Left cardiac atrium (tissue), 4 donors: ENCODE results near the gene ATP23. TPM values are rescaled to one million over a fixed set of nuclear protein-coding genes. Genes with fewer than 3 reads are reported as not detected.

Source experiments
- ATAC-seq, 2 donors: fragments of 200-7000 bp; cut with Tn5 transposase; one replicate each; pipeline ENCODE4 v1.9.1; 2020; ENCODE audit warnings: mild to moderate bottlenecking in 2 of 2, moderate library complexity in 2 of 2
- DNase-seq: peaks from one replicate; pipeline ENCODE4 v3.0.0-alpha.2; 2020
- intact Hi-C, 2 donors: fragments of 100-400 bp; cut with DNase I; formaldehyde crosslinking; loops; one replicate each; pipeline versions ENCODE4 v1.14.1 to v1.15.1; 2022 to 2023
- total RNA-seq, 2 donors: library from RNA; stranded (reverse); fragmentation: NEBNext Ultra II Directional; extraction: Animal tissue kit (Norgen Biotek cat#: 25700); gene quantifications; one replicate each; pipeline ENCODE4 v1.2.1, GENCODE V29; 2021
- donor health status: DM: no; HTN: yes; CAD: no.
- donor health status: DM: no; HTN: yes; CAD: no; lungs with severe emphysema.
- donor health status: DM: yes; HTN: yes; CAD: no.
- donor health status: Dilated cardiomyopathy.

The ATP23 gene
- total RNA-seq, 2 donors from 2014 or later, result 7.6 to 9.4 TPM

DNA sequence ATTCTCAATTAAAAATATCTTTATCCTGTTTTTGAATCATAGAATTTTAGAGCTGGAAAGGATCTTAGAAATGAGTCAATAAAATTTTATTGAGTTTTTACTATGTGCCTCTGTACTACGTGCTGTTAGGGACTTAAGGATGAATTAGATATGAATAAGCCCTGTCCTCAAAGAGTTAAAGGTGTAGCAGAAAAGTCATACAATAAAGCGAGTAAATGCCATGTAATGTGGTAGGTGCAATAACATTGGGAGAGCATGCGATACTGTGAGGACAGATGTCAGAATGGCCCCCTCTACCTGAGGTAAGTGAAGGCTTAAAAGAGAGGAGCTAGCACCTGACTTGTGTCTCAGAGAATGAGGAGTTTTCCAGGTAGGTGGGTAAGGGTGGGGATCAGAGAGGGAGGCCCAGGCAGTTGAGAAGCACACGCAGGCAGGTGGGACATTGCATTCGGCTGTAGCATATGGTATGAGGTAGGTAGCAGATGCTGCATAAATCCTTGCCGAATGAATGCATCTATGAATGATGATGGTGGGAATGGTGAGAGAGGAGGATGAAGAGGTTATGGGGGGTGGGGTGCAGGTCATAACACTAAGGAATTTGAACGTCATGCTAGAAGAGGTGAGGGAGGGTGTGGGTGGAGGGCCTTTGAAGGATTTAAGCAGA, 35.4 kb upstream of the ATP23 start:
- intact Hi-C loops, result no loop called here
- ATAC-seq (peak in 1 of 2 donors; percentile 13), DNase-seq (no peak)

DNA sequence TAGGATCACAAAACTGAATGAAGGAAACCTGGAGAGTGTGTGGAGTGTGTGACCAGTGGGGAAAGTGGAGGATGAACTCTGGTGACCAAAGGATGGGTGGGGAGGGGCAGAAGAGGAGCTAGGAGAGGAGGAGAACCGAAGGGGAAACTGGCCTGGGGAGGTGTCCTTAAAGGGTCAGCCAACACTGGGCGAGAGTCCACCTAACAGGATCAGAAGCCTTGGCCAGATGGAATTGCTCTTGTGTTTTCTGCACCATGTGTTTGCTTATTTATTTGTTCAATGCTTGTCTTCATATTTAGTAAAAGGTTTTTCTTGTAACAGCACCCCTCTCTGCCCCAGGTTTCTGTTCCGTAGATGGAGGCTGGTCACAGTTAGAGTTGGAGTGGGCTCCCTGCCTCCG, 34.5 kb upstream of the ATP23 start:
- ATAC-seq (peak in 1 of 2 donors; percentile 13), DNase-seq (no peak)

DNA sequence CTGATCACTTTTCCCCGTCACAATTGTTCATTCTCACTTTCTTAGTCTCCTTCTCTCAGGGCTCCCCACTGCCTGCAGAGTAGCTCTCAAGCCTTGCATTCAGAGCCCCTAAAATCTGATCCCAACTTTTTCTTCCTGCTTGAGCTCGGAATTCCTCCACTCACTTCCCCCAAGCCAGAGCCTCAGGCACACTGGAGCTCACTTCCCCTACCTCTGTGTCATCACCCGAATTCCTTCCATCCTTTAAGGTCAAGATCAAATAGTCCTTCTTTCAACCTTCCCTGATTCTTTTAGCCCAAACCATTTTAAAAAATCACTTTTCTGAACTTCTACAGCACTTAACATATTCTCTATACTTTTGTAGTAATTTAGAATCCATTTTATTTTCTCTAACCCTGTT, 34.1 kb upstream of the ATP23 start:
- no peak for ATAC-seq
- intact Hi-C loops, result no loop called here
- no peak for DNase-seq

More for the DNA sequence above, 34.5 kb upstream of the ATP23 start:
- intact Hi-C loops, result no loop called here

DNA sequence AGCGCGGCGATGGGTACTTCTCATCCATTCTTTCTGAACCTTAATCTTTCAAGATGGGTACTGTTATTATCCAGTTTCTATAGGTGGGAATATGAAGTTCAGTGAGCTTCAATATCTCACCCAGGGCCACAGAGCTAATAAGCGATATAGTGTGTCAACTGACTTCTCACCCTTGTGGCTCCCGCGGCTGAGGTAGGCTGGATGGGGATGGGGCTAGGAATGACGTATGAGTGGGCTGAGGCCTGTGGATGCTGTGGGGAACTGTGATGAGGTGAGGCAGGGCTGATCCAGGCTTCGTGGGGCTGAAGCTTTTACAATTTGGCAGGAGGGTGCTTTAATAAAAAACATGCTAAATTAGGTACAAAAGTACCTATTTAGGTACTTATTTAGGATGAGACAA, 32.9 kb upstream of the ATP23 start:
- no peak for ATAC-seq
- no peak for DNase-seq
- intact Hi-C loops, result no loop called here

DNA sequence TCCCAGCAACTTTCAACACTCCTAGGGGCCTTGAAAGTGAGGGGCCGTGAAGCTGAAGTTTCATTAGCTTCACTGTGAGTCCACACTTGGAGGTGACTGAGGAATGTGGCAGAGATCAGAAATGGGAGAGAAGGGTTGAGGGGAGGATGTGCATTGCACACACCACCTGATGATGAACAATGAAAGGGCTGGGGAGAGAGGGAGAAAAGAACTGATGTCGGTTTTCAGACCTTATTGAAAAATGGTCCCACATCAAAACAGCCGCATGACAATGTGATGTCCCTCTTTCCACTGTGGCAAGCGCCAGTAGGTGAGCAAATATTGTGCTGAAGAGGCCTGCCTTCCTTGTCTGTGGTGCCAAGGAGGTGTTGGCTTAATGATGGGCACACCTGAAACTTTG, 32.3 kb upstream of the ATP23 start:
- ATAC-seq (no peak), DNase-seq (no peak)
- intact Hi-C loops, result no loop called here

DNA sequence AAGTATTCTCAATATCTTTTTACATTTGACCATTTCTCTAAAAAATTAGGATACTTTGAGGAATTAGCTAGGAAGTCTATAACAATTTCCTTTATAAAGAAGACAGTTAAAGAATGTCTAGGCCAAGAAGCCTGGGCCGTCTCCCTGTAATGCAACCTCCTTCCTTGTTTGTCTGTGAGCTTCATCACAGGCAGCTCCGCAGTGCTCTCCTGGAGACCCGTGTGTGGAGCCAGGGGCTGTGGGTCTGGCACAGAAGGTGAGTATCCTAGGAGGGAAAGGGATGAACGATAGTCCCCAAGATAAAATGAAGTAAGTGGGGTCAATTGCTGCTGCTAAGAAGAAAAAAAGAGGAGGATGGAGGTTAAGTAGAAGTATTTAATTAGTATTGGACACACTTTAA, 31.8 kb upstream of the ATP23 start:
- ATAC-seq, result no peak
- DNase-seq, result no peak
- intact Hi-C loops, result no loop called here

DNA sequence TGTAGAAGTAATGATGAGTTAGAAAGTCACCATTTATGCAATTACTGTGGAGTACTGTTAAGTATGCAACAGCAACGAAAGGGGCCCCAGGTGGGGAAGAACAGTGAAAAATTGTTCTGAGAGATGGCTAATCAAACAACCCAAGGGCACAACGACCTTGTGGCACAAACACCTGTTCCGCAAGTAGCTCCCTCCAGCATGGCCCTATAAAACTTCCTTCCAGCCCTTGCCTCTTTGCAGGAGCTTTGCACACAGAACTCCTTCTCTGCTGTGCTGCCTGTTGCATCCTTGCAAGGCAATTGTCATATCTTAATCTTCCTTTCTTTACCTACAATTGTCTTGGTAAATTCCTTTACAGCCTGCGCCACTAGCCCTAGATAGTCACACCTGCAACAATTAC, 23.2 kb upstream of the ATP23 start:
- ATAC-seq (no peak), DNase-seq (no peak)
- intact Hi-C loops, result no loop called here

DNA sequence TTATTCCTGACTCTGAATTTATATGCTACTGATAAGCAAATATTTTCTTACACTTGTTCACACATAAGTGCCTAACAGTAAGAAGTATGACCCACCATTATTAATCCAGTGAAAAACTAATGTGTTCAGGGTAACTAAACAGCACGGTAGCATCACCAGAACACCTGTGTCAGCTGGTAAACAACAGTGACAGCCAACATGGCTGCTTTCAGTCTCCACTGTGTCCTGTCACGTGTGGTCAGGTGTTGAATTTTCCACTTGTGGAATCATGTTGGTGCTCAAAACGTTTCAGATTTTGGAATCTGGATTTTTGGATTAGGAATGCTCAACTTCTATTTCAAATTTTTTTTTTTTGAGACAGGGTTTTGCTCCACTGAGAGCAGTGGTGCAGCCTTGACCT, 14.3 kb upstream of the ATP23 start:
- intact Hi-C loops, result no loop called here
- DNase-seq (no peak), ATAC-seq (no peak)

DNA sequence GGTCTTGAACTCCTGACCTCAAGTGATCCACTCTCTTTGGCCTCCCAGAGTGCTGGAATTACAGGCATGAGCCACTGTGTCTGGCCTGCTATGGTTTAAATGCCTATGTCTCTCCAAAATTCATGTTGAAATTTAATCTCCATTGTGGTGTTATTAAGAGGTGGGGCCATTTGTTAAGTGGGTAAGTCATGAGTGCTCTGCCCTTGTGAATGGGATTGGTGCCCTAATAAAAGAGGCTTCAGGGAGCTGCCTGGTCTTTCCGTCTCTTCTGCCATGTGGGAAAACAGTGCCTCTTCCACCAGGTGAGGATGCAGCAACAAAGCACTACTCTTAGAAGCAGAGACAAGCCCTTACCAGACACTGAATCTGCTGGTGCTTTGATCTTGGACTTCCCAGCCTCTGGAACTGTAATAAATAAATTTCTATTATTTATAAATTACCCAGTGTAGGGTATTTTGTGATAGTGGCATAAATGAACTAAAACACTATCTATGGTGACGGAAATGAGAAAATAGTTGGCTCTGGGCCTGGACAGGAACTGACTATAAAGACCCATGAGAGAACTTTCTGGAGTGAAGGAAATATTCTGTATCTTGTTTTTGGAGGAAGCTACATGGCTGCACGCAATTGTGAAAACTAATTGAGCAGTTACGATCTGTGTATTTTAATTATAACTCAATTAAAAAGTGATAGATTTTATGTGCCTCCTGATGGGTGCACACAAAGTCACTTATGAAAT, 12.1 kb upstream of the ATP23 start:
- DNase-seq (no peak), ATAC-seq (no peak)
- intact Hi-C loops, result no loop called here

DNA sequence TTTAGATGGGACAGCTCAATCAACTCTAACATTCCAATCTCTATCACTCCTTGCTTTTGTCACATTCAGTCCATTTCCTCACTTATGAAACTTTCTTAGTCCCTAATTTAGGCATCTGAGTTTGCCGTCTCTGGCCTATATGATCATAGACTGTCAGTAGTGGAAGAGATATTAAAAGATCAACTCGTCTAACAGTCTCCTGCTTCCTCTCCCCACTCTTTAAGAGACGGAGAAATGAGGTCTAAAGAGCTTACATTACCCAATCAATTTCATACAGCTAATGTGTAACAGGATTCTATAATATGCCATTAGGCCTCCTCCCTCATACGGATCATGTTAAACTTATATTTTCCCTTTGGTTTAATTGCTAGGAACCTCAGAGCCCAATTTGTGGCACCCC, 6.5 kb upstream of the ATP23 start:
- DNase-seq, result no peak
- intact Hi-C loops, result no loop called here
- no peak for ATAC-seq

DNA sequence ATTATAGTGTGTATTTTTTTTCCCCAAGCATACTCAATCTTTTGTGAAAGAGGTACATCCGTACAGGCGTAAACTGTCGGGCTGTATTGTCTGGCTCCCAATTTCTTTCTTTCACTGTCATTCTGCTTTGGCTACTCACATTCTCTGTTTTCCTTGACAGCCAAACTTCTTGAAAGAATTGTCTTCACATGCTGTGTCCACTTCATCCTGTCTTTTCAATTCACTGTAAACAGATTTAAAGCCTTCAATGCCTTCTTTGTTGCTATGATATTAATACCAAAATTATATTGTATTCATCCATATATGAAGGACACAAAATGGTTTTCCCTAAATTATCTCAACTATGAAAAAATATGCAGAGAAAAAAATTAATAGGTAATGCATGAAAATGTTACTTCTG, 6.0 kb upstream of the ATP23 start:
- DNase-seq (no peak), ATAC-seq (no peak)
- intact Hi-C loops, result no loop called here

DNA sequence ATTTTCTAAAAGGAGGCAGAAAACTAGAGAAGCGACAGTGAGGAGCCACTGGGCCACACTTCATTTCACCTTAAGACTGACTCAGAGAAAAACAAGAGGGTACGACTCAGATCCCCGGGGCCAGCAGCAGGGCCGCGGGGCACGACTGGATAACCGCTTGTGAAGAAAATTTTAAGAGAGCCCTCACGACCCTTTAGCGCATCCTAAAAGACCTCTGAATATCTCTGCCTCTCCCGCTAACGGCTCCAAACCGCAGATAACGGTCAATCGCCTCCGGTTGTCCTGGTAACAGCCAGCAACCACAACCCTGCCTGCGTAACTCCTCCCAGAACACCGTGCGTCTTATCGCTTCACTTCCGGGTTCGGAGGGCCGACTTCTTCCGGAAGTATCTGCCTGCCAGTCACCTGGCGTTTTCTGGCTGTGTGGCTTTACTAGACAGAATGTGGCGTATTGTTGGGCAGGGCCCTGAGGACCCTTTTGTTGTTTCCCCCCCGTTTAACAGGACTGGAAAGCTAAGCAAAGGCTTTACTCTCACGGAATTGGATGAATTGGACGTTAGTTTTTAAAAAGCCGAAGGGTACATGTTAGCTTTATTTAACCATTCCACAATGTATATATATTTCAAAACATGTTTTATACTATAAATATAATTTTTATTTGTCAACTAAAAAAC, 5.4 kb upstream of the ATP23 start:
- intact Hi-C loops, result no loop called here
- peak; percentile 96 for ATAC-seq
- peak; percentile 93 for DNase-seq

DNA sequence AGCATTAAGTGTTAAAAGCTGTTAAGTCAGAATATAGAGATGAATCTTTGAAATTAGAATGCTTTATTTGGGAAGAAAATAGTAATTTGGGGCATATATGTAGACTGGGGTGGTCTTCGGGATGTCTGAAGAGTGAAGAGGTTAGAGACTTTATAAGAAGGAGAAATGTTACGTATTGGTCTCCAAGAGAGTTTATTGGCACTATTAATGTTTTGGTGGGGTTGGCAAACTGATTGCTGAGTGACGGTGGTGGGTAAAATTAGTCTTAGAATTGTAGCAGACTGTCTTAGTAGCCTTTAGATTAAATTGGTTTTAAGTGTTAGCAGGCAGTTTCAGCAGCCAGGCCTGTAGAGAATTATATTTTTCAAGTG, 4.9 kb upstream of the ATP23 start:
- no peak for ATAC-seq
- intact Hi-C loops, result no loop called here
- no peak for DNase-seq

DNA sequence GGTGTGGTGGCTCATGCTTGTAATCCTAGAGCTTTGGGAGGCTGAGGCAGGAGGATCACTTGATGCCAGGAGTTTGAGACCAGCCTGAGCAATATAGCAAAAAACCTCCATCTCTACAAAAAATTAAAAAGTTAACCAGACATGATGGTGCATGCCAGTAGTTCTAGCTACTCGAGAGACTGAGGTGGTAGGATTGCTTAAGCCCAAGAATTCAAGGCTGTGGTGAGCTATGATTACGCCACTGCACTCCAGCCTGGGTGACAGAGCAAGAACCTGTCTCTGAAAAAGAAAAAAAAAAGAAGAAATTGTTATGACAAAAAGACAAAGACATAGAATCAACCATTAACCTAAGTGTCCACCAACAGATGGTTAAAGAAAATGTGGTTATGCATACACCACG, 2.1 kb upstream of the ATP23 start:
- no peak for ATAC-seq
- intact Hi-C loops, result no loop called here
- DNase-seq, result no peak

DNA sequence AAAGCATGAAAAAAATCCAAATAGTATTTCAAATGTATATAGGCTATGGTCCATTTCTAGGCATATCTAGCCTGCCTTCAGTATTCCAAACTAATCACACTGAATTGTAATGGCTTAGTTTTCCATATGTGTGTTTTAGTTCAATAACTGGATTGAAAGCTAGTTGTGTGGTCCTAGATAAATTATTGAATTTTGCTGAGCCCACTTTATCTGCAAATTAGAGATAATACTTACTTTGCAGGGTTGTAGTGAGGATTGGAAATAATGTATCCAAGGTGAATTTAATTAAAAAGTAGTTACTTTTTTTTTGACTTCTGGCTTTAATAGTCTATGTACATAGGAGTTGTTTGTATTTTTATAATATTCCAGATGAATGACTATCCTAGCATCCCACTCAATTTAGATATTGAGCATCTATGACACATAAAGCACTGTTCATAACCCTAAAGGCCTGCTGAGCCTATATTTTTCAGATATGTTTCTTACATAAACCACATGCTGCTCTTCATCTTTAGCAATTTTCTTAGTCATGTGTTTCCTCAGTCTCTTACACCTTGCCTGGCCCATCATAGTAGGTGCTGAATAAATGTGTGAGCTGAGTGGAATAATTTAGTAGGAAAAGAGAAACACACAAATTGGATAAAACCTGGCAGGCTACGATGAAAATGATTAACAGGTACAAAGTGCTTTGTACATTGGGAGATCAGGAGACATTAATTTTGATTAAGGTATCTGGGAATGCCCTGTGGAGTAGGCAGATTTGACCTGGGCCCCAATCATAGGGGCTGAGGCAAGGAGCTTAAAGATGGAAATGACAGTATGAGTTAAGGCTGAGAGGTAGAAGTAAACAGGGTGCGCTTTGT, 1.1 kb upstream of the ATP23 start:
- no peak for DNase-seq
- intact Hi-C loops, result no loop called here
- ATAC-seq, result no peak

DNA sequence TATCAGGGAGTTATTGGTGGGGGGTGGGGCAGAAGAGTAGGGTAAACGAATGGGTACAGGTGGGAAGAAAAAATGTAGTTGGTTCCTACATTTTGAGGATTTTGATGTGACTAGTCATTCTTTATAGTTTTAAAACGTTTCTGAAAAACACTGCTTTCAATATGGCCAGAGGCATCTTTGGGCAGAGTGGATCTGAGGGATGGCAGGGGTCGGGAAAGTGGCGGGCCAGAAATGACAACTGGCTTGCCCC, 527 bp upstream of the ATP23 start:
- intact Hi-C loops, result no loop called here
- DNase-seq (no peak), ATAC-seq (no peak)

DNA sequence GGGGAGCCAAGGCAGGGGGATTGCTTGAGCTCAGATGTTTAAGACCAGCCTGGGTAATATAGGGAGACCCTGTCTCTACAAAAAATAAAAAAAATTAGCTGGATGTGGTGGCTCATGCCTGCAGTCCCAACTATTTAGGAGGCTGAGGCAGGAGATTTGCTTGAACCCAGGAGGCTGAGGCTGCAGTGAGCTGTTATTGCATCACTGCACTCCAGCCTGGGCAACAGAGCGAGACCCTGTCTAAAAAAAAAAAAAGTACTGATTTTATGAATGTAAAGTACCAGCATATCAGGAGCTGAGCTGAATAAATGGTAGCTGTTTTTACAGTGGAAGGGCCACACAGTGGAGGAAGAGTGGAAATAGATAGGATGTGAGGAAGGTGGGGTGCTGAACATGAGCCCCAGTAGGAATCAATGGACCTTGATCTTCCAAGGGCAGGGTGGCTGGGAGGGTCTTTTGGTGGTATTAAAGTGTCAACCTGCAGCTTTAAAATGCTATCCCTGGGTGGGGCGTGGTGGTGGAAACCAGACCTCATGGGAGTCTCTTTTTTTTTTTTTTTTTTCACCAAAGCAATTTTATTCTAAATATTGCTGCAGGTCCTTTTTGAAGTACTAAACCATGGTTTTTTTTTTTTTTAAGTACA, 2.2 kb downstream of the ATP23 start:
- no peak for ATAC-seq
- DNase-seq, result no peak
- intact Hi-C loops, result no loop called here

DNA sequence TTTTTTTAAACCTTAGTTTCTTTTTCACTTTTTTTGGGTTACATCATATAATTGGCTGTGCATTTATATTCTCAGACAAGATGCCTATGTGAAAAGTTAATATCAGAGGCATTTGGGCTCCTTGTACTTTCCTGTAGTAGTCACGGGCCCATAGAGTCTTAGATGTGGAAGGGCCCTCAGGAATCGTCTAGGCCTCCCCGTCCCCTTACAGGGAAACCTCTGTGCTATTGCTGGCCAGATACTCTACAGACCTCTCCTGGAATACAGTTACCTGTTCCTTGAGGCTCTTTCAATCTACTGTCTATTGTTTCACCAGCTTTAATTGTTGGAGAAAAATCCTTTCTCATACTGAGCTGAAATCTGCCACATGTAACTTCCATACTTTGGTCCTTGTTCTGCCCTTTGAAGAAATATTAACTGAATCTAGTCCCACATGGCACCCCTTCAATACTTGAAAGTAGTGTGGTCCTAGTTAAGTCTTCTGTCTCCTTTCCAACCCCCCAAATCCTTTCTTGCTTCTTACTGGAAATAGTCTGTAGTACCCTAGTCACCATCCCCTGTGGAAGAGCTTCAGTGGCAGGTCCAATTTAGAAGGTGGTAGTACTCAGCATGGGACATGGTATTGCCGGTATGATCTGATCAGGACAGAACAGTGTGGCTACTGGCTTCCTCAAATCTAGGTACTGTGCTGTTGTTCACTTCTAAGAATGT, 3.1 kb downstream of the ATP23 start:
- ATAC-seq (no peak), DNase-seq (no peak)
- intact Hi-C loops, result no loop called here

DNA sequence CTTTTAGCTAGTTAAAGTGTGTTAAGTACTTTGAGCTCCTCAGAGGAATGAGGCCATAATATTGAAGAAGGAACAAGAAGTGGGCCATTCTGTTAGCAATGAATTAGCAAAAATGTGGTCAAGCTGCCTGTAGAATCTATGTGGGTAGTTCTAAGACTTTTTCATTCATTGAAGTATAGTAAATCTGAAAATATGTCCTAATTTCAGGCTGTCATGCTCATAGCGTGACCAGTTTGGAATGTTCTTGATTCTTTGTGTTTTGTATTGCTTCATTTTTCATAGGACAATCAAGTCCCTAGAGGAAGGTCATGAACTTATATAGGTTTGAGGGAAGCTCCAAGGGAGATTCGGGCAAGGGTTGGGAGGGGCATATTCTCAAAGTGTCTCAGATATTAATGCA, 11.4 kb downstream of the ATP23 start:
- DNase-seq, result no peak
- intact Hi-C loops, result no loop called here
- no peak for ATAC-seq
